ENCODE data around the gene AIFM3. TPM values are rescaled to one million over a fixed set of nuclear protein-coding genes. Genes with fewer than 3 reads are reported as not detected.

The AIFM3 gene
- total and polyA plus RNA-seq, 2 of the 13 experiments (the other 11 are each of a cell fraction or from before 2014, with no cell fraction given): 9.0 to 15.3 TPM

DNA sequence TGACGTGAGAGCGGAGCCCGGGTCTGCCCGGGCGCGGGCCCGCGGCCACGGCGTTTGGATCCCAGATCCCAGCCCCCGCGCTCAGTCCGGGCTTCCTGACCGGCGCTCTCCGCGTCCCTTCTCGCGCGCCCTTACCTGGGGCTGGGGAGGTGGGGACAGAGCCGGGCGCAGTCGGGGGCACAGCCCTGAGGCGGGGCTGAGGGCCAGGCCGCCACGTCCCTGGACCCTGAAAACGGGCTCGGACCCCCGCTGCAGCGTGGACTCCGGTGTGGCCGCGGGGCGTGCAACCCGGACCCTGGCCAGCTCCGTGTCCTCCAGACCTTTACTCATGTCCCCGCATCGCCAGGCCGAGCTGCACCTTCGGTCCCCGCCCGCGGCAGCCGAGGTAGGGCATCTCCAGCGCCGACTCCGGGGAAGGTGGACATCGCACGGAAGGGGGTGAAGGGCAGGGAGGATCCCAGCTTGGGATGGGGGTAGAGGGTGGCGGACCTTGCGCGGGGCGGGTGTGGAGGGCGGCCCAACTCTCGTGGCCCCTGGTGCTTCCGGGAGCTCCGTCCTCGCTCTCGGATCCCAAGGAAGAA is 9.9 kb upstream of the AIFM3 start (continued):
- no peak for TF ChIP-seq U2AF2 (IDR thresholded peaks at IDR 0.05; ENCODE audit: low read depth, low read length)
- TF ChIP-seq PHF8 (CRISPR knock-in tag; IDR thresholded peaks at IDR 0.05): peak; percentile 76

DNA sequence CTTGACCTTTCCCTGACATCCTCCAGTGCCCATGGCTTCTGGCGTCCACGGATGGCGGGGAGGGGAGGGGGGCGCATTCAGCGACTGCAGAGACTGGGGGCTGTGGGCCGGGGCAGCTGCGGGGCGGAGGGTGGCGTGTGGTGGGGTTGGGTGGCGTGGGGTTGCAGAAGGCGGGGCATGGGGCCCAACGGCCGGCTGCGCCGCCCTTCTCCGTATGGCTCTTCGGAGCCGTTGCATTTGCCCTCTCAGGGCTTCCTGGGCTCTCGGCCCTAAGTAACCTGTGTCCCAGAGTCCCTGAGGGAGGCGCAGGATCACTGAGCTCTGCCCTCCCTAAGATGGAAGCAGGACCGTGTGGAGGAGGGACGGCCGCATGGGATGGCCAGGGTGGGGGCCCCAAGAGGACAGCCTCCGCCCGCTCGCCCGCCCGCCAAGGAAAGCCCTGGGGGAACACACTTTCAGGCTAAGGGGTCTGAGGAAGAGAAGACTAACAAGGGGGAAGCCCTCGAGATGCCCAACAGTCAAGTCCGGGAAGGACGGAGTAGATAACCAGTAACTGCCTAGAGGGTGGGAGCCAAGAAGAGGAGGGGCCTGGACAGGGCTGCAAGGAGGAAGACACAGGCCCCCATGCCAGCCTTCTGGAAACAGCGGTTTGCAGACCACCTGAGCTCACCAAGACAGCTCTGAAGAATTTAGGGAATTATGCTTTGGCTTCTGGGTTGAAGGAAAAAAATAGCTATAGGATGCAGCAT is 9.2 kb upstream of the AIFM3 start:
- Histone ChIP-seq H2AFZ (ENCODE audit: low read length) (no peak overlapping the region), H3K36me3 (replicated peaks in 1 of 2; ENCODE audit: control insufficient read depth in 1 of 2, insufficient read depth in 2 of 2, low read length in 2 of 2) (peaks cover 0 to 1% of the 10 kb centered on the region in 2 experiments; a peak in 1 of 5 replicates), H3K79me2 (ENCODE audit: insufficient read depth, low read length) (peaks cover 48% of the 10 kb centered on the region), H3K4me2 (ENCODE audit: low read depth, low read length) (peak overlapping the region; percentile 94), H4K20me1 (ENCODE audit: insufficient read depth, low read length) (no peaks in the 10 kb centered on the region), H3K9me3 (ENCODE audit: low read length) (no peaks in the 10 kb centered on the region), H3K4me1 (ENCODE audit: insufficient read depth, low read length) (peaks cover 62% of the 10 kb centered on the region), H3K9ac (ENCODE audit: insufficient read depth, low read depth, low read length) (peak overlapping the region; percentile 85), H3K27ac (ENCODE audit: extremely low read length, insufficient read depth, low read length) (peak overlapping the region; percentile 56), H3K4me3 (replicated peaks in 1 of 3; ENCODE audit: insufficient read depth in 1 of 3, low read depth in 2 of 3, low read length in 3 of 3) (peak overlapping the region; percentile 87 to 97 (median 95)), H3K27me3 (ENCODE audit: control insufficient read depth in 1 of 2, insufficient read depth in 2 of 2, low read length in 2 of 2) (no peaks in the 10 kb centered on the region; a peak in 1 of 5 replicates)
- ChIA-PET CTCF (ENCODE audit: low intra/inter-chr PET ratio, low total read pairs) (no interaction called here), POLR2A (interaction anchor here (0.7 to 3.8 kb wide), 20 partner anchors 10 to 684 kb away, joined by 3 to 45 read pairs (median 4); partner anchors contain the start of genes CRKL, LZTR1, P2RX6 and SDF2L1)
- intact Hi-C loops (cut with micrococcal nuclease; ENCODE audit: unreplicated experiment): loop anchor here (10.0 kb wide), 1 partner anchor 183 kb away; the partner anchor contains the start of gene SERPIND1
- 4% methylated on average over 14 of the region's 32 CpGs for WGBS (ENCODE audit: low lambda C conversion rate)
- DNase-seq (ENCODE audit: low spot score): no peak
- no peak for FAIRE-seq
- ATAC-seq: peak; percentile 65
- no TSS peak for BruUV-seq (replicated peaks)
- in situ Hi-C loops (cut with HindIII; ENCODE audit: extremely low pct_ligation_motif_present, low pct_unique_long_range_greater_than_20kb): no loop called here
- TF ChIP-seq ZNF10 (CRISPR knock-in tag; IDR thresholded peaks at IDR 0.05; ENCODE audit: borderline replicate concordance, low read depth) (no peak), ZNF263 (CRISPR knock-in tag; IDR thresholded peaks at IDR 0.05) (peak; percentile 89), ZNF292 (CRISPR knock-in tag; IDR thresholded peaks at IDR 0.05; ENCODE audit: borderline replicate concordance, low read depth) (no peak), ZNF230 (CRISPR knock-in tag; IDR thresholded peaks at IDR 0.05) (0 out of 2 replicates have a peak, but pooled peaks have one; percentile 11), PPARG (CRISPR knock-in tag; conservative IDR thresholded peaks at IDR 0.05) (0 out of 2 replicates have a peak, but pooled peaks have one; percentile 20), GATAD1 (CRISPR knock-in tag; IDR thresholded peaks at IDR 0.05) (no peak), RELA (CRISPR knock-in tag; IDR thresholded peaks at IDR 0.05) (no peak), NR1H2 (CRISPR knock-in tag; IDR thresholded peaks at IDR 0.05; ENCODE audit: borderline replicate concordance, low read depth) (no peak), CCDC6 (CRISPR knock-in tag; IDR thresholded peaks at IDR 0.05) (peak; percentile 61; the same call in 1 of the 2 replicates)
- TF ChIP-seq, protein P1, sequence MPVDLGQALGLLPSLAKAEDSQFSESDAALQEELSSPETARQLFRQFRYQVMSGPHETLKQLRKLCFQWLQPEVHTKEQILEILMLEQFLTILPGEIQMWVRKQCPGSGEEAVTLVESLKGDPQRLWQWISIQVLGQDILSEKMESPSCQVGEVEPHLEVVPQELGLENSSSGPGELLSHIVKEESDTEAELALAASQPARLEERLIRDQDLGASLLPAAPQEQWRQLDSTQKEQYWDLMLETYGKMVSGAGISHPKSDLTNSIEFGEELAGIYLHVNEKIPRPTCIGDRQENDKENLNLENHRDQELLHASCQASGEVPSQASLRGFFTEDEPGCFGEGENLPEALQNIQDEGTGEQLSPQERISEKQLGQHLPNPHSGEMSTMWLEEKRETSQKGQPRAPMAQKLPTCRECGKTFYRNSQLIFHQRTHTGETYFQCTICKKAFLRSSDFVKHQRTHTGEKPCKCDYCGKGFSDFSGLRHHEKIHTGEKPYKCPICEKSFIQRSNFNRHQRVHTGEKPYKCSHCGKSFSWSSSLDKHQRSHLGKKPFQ (CRISPR knock-in tag; IDR thresholded peaks at IDR 0.05; ENCODE audit: insufficient replicate concordance): no peak
- TF ChIP-seq, protein P2, sequence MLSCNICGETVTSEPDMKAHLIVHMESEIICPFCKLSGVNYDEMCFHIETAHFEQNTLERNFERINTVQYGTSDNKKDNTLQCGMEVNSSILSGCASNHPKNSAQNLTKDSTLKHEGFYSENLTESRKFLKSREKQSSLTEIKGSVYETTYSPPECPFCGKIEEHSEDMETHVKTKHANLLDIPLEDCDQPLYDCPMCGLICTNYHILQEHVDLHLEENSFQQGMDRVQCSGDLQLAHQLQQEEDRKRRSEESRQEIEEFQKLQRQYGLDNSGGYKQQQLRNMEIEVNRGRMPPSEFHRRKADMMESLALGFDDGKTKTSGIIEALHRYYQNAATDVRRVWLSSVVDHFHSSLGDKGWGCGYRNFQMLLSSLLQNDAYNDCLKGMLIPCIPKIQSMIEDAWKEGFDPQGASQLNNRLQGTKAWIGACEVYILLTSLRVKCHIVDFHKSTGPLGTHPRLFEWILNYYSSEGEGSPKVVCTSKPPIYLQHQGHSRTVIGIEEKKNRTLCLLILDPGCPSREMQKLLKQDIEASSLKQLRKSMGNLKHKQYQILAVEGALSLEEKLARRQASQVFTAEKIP (CRISPR knock-in tag; IDR thresholded peaks at IDR 0.05; ENCODE audit: borderline replicate concordance): no peak
- TF ChIP-seq, protein P3, sequence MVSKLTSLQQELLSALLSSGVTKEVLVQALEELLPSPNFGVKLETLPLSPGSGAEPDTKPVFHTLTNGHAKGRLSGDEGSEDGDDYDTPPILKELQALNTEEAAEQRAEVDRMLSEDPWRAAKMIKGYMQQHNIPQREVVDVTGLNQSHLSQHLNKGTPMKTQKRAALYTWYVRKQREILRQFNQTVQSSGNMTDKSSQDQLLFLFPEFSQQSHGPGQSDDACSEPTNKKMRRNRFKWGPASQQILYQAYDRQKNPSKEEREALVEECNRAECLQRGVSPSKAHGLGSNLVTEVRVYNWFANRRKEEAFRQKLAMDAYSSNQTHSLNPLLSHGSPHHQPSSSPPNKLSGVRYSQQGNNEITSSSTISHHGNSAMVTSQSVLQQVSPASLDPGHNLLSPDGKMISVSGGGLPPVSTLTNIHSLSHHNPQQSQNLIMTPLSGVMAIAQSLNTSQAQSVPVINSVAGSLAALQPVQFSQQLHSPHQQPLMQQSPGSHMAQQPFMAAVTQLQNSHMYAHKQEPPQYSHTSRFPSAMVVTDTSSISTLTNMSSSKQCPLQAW (CRISPR knock-in tag; IDR thresholded peaks at IDR 0.05): peak; percentile 50; the same call in 1 of the 2 replicates
- TF ChIP-seq, protein P4, sequence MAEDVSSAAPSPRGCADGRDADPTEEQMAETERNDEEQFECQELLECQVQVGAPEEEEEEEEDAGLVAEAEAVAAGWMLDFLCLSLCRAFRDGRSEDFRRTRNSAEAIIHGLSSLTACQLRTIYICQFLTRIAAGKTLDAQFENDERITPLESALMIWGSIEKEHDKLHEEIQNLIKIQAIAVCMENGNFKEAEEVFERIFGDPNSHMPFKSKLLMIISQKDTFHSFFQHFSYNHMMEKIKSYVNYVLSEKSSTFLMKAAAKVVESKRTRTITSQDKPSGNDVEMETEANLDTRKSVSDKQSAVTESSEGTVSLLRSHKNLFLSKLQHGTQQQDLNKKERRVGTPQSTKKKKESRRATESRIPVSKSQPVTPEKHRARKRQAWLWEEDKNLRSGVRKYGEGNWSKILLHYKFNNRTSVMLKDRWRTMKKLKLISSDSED (CRISPR knock-in tag; IDR thresholded peaks at IDR 0.05): no peak
